ENCODE results near the gene HHIP.
"Not testable (repeated sequence)": the region's sequence is repeated elsewhere in the genome, so short reads cannot be mapped to it uniquely, and the experiment has no call there.

HHIP gene

DNA sequence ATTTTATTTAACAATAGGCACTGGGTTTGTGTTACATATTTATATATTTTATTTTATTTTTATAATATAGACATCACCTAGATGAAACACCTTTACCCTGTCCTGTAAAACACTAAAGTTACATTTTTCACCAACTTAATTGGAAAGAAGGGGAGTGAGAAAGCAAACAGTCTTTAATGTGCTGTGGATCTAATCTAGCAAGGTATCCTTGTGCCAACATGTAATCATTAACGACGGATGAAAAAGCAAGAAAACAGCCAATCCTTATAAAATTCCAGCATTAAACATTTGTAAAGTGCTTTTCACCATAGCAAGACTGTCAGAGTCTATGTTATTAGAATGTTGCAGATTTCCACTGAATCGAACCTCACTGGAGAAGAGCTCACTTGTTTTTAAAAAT is 92.7 kb downstream of the HHIP start:
- H3K27ac ChIP-seq, result no peak overlapping the region
- TF ChIP-seq Cebpa-rat (IDR thresholded peaks at IDR 0.05), result no peak
- no peak overlapping the region for H3K4me2 ChIP-seq
- no peaks in the 10 kb centered on the region for H3K9me3 ChIP-seq
- H4K20me1 ChIP-seq, result no peaks in the 10 kb centered on the region
- no peaks in the 10 kb centered on the region for H3K4me1 ChIP-seq
- no peak overlapping the region for H3K9ac ChIP-seq
- no peak overlapping the region for H3K4me3 ChIP-seq
- H3K36me3 ChIP-seq, result no peaks in the 10 kb centered on the region
- no peaks in the 10 kb centered on the region for H3K27me3 ChIP-seq

DNA sequence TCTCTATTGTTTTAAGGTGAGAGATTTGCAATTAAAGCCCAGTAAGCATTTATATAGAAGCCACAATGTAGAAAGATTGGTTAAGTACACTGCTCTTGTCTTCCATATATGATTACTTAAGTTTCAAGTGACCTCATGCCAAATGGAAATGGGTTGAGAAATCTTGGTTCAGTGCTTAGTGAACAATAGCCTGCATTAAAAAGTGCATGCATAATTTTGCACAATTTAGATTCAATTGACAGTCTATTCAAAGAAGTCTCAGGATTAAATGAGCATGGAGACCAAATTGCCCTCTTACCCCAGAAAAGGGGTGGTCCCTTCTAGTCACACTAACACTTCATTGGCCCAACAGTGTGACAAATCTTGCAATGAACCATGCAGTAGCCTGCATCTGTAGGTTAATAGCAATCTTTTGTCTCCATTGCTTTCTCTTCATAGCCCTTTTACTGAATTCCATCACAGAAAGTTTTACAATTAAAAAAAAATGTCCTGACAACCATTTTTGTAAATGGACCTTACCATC is 93.6 kb downstream of the HHIP start:
- no peak overlapping the region for H3K9ac ChIP-seq
- no peak overlapping the region for H3K4me2 ChIP-seq
- no peaks in the 10 kb centered on the region for H3K4me1 ChIP-seq
- no peaks in the 10 kb centered on the region for H3K9me3 ChIP-seq
- H4K20me1 ChIP-seq, result no peaks in the 10 kb centered on the region
- H3K36me3 ChIP-seq, result no peaks in the 10 kb centered on the region
- H3K27me3 ChIP-seq, result no peaks in the 10 kb centered on the region
- H3K27ac ChIP-seq, result no peak overlapping the region
- no peak overlapping the region for H3K4me3 ChIP-seq
- TF ChIP-seq Cebpa-rat (IDR thresholded peaks at IDR 0.05), result no peak

DNA sequence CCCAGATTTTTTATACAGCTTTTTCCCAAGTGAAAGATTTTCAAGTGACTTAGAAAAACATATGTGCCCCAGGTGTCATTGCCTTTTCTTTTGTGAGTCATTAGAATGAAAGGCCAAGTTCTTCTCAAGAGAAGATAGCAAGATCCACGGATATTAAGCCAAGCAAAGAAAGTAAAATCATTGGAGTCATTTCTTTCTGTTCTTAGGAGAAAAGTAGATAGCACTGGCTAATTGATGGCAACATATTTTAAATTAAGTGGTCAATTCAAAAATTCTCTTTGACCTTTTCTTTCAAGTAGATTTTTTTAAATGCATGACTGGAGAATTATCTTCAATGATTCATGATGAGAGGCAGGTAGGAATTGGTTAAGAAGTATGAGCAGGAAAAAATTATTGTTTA is 94.4 kb downstream of the HHIP start:
- Histone ChIP-seq H3K27me3 (no peaks in the 10 kb centered on the region), H3K9me3 (no peaks in the 10 kb centered on the region), H3K27ac (no peak overlapping the region), H4K20me1 (no peaks in the 10 kb centered on the region), H3K36me3 (no peaks in the 10 kb centered on the region), H3K4me1 (no peaks in the 10 kb centered on the region), H3K4me2 (no peak overlapping the region), H3K9ac (no peak overlapping the region), H3K4me3 (no peak overlapping the region)
- no peak for TF ChIP-seq Cebpa-rat (IDR thresholded peaks at IDR 0.05)

DNA sequence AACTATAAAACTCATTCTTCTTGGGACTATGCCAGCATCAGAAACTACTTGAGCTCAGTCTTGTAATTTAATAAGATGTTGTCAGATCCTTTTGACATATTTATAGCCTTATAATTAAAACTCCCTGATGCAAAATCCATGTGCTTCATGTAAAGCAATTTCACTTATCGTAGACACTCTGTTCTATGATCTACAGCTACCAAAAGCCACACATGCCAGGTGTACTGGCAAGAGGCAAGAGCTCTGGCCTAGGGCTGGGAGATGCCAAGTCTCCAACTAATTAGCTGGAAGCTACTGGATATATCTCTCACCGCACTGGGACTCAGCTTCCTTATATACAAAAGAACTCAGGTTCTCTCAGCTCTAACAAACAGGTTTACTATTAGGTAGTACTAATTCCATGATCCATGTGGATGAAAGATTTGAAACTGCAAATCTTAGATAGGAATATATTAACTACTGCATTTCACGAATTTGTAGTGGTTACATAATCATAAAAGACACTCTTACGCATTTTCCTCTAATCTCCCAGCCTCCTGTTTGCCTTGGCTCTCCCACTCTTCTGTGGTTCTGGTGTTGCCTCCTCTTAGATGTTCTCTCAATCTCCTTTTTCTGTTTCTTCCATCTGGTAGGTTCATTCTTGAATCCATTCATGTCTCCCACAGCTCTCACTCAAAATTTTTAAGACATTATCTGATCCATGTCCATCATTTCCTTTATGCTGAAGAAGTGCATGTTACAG is 103.0 kb downstream of the HHIP start:
- Histone ChIP-seq H3K9me3 (no peaks in the 10 kb centered on the region; the same call in 1 of the 2 replicates), H4K20me1 (no peaks in the 10 kb centered on the region), H3K4me1 (no peaks in the 10 kb centered on the region), H3K27me3 (no peaks in the 10 kb centered on the region), H3K36me3 (no peaks in the 10 kb centered on the region), H3K27ac (no peak overlapping the region), H3K9ac (no peak overlapping the region), H3K4me2 (no peak overlapping the region), H3K4me3 (no peak overlapping the region)
- TF ChIP-seq Cebpa-rat (IDR thresholded peaks at IDR 0.05), result no peak

DNA sequence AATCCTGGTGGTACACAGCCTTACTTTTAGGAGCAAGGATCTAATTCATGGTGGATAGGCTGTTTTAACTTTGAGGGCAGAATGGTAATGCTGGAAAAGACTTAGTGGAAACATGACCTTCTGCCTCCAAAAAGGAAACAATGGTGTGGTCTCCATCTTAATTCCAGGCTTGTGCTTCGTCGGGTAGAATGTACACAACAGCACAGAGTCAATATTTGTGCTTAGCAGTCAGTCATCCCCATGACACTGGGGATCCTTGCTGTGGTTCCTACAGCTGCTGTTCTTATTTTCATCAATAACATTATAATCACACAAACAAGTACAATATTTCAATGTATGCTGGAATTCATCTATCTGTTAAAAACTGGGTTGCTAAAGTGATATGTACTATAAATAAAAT is 104.4 kb downstream of the HHIP start:
- no peak overlapping the region for H3K27ac ChIP-seq
- H3K9ac ChIP-seq, result no peak overlapping the region
- no peaks in the 10 kb centered on the region; the same call in 1 of the 2 replicates for H3K9me3 ChIP-seq
- H3K4me2 ChIP-seq, result no peak overlapping the region
- H3K27me3 ChIP-seq, result no peaks in the 10 kb centered on the region
- no peaks in the 10 kb centered on the region for H4K20me1 ChIP-seq
- no peak overlapping the region for H3K4me3 ChIP-seq
- no peaks in the 10 kb centered on the region for H3K36me3 ChIP-seq
- H3K4me1 ChIP-seq, result no peaks in the 10 kb centered on the region
- TF ChIP-seq Cebpa-rat (IDR thresholded peaks at IDR 0.05), result no peak

DNA sequence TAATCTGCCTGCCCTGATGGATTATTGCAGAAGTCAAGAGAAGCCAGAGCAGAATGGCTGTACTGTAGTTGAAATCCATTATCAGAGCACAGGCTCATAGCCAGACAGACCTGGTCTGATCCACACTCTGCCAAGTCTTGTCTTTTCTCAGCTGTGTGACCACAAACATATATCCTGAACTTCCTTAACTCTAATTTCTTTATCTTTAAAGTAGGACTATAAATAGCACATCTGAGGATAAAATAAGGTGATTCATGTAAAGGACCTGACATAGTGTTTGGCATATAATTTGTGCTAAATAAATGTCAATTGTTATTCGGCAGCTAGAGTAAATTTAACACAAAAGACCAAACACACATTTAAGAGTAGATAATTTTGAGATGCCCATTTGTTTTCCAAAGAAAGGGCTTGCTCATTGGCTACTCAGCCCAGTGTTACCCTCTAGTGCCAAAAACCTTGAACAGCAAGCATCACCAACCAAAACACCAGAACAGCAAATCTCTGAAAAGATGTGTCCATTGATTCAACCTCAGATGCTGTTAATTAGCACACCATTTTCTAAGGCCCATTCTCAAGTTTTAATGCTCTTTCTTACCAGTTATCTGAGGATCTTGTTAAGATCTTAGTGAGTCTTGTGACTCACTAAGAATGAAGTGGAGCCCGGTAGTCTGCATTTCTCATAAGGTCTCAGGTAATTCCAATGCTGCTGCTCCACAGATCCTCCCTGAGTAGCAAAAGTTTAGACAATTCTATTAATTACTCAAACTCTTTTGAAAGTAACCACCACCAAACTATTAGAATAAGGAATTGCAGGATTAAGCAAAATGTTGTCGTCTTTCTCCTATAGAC is 108.8 kb downstream of the HHIP start:
- H3K4me3 ChIP-seq, result no peak overlapping the region

DNA sequence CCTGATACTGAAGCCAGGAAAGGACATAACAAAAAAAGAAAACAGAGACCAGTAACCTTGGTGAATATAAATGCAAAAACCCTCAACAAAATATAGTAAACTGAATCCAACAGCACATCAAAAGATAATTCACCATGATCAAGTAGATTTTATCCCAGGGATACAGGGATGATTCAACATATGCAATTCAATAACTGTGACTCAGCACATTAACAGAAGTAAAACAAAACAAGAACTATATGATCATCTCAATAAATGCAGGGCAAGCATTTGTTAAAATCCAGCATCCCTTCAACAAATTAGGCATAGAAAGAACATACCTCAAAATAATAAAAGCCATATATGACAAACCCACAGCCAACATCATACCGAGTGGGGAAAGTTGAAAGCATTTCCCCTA is 112.0 kb downstream of the HHIP start:
- no peak overlapping the region for H3K9ac ChIP-seq
- H3K27ac ChIP-seq, result no peak overlapping the region
- no peaks in the 10 kb centered on the region for H3K4me1 ChIP-seq
- H3K4me3 ChIP-seq, result no peak overlapping the region
- no peaks in the 10 kb centered on the region for H3K27me3 ChIP-seq
- no peaks in the 10 kb centered on the region for H3K36me3 ChIP-seq
- no peak for TF ChIP-seq Cebpa-rat (IDR thresholded peaks at IDR 0.05)
- H4K20me1 ChIP-seq, result no peaks in the 10 kb centered on the region
- no peaks in the 10 kb centered on the region for H3K9me3 ChIP-seq
- no peak overlapping the region for H3K4me2 ChIP-seq

More for the DNA sequence above, 108.8 kb downstream of the HHIP start:
- H3K4me1 ChIP-seq, result no peaks in the 10 kb centered on the region
- no peaks in the 10 kb centered on the region for H3K27me3 ChIP-seq
- H3K9ac ChIP-seq, result no peak overlapping the region
- no peaks in the 10 kb centered on the region for H3K9me3 ChIP-seq
- no peak overlapping the region for H3K4me2 ChIP-seq
- H4K20me1 ChIP-seq, result no peaks in the 10 kb centered on the region
- no peaks in the 10 kb centered on the region for H3K36me3 ChIP-seq
- no peak for TF ChIP-seq Cebpa-rat (IDR thresholded peaks at IDR 0.05)
- H3K27ac ChIP-seq, result no peak overlapping the region

DNA sequence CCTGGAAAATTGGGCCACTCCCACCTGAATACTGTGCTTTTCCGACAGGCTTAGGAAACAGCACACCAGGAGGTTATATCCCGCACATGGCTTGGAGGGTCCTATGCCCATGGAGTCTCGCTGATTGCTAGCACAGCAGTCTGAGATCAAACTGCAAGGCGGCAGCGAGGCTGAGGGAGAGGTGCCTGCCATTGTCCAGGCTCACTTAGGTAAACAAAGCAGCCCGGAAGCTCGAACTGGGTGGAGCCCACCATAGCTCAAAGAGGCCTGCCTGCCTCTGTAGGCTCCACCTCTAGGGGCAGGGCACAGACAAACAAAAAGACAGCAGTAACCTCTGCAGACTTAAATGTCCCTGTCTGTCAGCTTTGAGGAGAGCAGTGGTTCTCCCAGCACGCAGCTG is 122.9 kb downstream of the HHIP start:
- not testable (repeated sequence) for H3K4me3 ChIP-seq, H3K4me2 ChIP-seq

DNA sequence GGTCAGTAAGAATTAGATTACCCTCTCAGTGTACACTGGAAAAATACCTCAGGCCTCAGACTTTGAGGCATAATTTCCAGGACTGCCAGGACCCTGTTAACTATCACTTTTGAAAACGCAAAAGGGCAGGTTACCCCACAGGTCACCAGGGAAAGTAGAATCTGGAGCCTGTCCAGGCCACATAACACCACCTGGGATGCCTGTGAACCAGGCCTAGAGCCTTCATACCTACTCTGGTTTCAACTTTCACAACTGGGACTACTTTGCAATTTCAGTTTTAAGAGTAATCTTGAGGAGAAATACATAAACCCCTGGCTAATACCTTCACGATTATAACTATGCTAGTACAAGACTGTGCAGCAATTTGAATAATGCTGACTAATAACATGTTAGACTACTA is 132.4 kb downstream of the HHIP start:
- TF ChIP-seq Cebpa-rat (IDR thresholded peaks at IDR 0.05), result no peak
- no peak overlapping the region for H3K27ac ChIP-seq
- H3K9ac ChIP-seq, result no peak overlapping the region
- H3K4me3 ChIP-seq, result no peak overlapping the region
- H4K20me1 ChIP-seq, result no peaks in the 10 kb centered on the region
- H3K27me3 ChIP-seq, result no peaks in the 10 kb centered on the region
- H3K9me3 ChIP-seq, result no peaks in the 10 kb centered on the region
- no peaks in the 10 kb centered on the region for H3K36me3 ChIP-seq
- no peak overlapping the region for H3K4me2 ChIP-seq
- no peaks in the 10 kb centered on the region for H3K4me1 ChIP-seq

More for the DNA sequence above, 122.9 kb downstream of the HHIP start:
- H3K4me1 ChIP-seq, H3K27ac ChIP-seq, H3K9ac ChIP-seq, H3K36me3 ChIP-seq, H3K27me3 ChIP-seq, H4K20me1 ChIP-seq: not testable (repeated sequence)
- H3K9me3 ChIP-seq, result peaks cover 14% of the 10 kb centered on the region

DNA sequence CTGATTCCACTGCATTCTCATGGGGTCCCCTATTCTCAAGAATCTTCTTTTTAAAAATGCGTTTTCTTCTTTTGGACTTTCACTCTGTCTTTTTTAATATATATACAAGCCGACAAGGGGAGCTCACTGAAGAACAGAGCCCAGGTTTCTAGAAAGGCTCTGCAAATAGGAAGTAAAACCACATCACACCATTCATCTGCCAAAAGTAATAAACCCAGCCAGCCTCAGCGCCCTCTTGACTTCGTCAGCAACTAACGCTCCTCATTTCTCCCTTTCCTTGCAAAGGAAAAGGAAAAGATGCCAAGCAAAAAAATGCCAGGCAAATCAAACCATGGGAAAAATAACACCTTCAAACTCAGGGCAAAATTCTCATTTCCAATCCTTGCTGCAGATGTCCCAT is 136.4 kb downstream of the HHIP start:
- Histone ChIP-seq H3K9me3 (no peaks in the 10 kb centered on the region), H3K4me1 (no peaks in the 10 kb centered on the region), H3K36me3 (no peaks in the 10 kb centered on the region), H3K9ac (no peak overlapping the region), H4K20me1 (no peaks in the 10 kb centered on the region), H3K27ac (no peak overlapping the region), H3K4me2 (no peak overlapping the region), H3K4me3 (no peak overlapping the region), H3K27me3 (no peaks in the 10 kb centered on the region)
- no peak for TF ChIP-seq Cebpa-rat (IDR thresholded peaks at IDR 0.05)
